B cell (primary cell): ENCODE results near the gene SLCO3A1.

Experiments
- EZH2 ChIP-seq: IDR thresholded peaks from 2 replicates; pipeline ENCODE4 v1.6.1; 2012; ENCODE audit warnings: borderline replicate concordance, low read depth, mild to moderate bottlenecking, moderate library complexity, low read length; ENCODE audit not compliant: insufficient read depth, poor library complexity, severe bottlenecking
- TF ChIP-seq, protein P1 (sequence below): fragments of 200-600 bp; IDR thresholded peaks from one replicate; pipeline ENCODE4 v1.8.0; 2022; ENCODE audit warnings: antibody characterized with exemption, mild to moderate bottlenecking

DNA sequence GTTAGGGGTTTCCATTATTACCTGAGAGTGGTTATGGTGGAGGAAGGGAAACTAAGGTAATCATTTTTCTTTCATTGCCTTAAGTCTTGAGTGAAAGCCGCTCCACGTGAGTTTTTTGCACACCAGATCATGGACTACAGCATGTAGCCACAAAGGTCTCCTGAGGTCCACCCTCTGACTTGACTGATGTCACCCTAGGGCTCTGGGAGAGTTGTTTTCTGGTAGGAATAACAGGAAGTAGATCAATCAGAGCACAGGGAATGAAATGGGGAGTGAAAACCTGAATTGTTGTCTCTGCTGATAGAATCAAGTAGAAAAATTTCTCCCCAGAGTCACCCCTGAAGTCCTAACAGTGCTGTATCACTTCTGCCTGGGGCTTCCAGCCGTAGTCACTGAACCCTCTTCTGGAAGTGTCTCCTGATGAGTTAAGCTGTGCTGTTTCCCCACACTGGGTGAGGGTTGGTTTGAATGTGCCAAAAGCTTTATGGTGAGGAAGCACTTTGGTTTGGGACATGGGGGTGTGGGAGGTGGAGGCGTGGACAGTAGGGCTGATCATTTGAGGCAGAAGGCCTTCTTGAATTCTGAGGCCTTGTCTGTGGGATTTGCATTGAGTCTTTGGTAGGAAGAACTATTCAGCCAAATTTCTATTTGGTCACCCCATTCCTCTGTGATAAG, 64.3 kb downstream of the SLCO3A1 start:
- TF ChIP-seq EZH2 = no peak
- TF ChIP-seq, protein P1, sequence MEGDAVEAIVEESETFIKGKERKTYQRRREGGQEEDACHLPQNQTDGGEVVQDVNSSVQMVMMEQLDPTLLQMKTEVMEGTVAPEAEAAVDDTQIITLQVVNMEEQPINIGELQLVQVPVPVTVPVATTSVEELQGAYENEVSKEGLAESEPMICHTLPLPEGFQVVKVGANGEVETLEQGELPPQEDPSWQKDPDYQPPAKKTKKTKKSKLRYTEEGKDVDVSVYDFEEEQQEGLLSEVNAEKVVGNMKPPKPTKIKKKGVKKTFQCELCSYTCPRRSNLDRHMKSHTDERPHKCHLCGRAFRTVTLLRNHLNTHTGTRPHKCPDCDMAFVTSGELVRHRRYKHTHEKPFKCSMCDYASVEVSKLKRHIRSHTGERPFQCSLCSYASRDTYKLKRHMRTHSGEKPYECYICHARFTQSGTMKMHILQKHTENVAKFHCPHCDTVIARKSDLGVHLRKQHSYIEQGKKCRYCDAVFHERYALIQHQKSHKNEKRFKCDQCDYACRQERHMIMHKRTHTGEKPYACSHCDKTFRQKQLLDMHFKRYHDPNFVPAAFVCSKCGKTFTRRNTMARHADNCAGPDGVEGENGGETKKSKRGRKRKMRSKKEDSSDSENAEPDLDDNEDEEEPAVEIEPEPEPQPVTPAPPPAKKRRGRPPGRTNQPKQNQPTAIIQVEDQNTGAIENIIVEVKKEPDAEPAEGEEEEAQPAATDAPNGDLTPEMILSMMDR = no peak
